Lower leg skin (tissue), 3 donors: ENCODE results near the gene MSMP.

Experiments used
- POLR2A ChIP-seq, 2 donors: fragments of 450-650 bp; IDR thresholded peaks; one replicate each; pipeline ENCODE4 v1.6.1; 2016 to 2017; ENCODE audit warnings: antibody characterized with exemption in 2 of 2, mild to moderate bottlenecking in 1 of 2, moderate library complexity in 1 of 2
- TF ChIP-seq, protein P1 (sequence below), 3 donors: fragments of 450-650 bp; IDR thresholded peaks; one replicate each; pipeline ENCODE4 v1.5.1; 2016; ENCODE audit warnings: antibody characterized with exemption in 3 of 3, mild to moderate bottlenecking in 3 of 3, moderate library complexity in 2 of 3

- TF ChIP-seq, protein P1, sequence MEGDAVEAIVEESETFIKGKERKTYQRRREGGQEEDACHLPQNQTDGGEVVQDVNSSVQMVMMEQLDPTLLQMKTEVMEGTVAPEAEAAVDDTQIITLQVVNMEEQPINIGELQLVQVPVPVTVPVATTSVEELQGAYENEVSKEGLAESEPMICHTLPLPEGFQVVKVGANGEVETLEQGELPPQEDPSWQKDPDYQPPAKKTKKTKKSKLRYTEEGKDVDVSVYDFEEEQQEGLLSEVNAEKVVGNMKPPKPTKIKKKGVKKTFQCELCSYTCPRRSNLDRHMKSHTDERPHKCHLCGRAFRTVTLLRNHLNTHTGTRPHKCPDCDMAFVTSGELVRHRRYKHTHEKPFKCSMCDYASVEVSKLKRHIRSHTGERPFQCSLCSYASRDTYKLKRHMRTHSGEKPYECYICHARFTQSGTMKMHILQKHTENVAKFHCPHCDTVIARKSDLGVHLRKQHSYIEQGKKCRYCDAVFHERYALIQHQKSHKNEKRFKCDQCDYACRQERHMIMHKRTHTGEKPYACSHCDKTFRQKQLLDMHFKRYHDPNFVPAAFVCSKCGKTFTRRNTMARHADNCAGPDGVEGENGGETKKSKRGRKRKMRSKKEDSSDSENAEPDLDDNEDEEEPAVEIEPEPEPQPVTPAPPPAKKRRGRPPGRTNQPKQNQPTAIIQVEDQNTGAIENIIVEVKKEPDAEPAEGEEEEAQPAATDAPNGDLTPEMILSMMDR (IDR thresholded peaks at IDR 0.05) = no peak
- no peak for TF ChIP-seq POLR2A (IDR thresholded peaks at IDR 0.05)
Observed at GRCh38 chr9:35753466-35753865, 610 bp downstream of the MSMP start.
